Glomerular visceral epithelial cell (primary cell): ENCODE measurements around the gene KRTDAP.

Experiments
- DNase-seq: peaks from one replicate; pipeline ENCODE4 v3.0.0-alpha.2; 2016; ENCODE audit errors: extremely low spot score

KRTDAP gene

GRCh38 chr19:35512831-35513627 lies 22.8 kb upstream of the KRTDAP start:
- DNase-seq = no peak

- DNase-seq = no peak
These were observed 21.1 kb upstream of the KRTDAP start for GRCh38 chr19:35511337-35511736.

DNA sequence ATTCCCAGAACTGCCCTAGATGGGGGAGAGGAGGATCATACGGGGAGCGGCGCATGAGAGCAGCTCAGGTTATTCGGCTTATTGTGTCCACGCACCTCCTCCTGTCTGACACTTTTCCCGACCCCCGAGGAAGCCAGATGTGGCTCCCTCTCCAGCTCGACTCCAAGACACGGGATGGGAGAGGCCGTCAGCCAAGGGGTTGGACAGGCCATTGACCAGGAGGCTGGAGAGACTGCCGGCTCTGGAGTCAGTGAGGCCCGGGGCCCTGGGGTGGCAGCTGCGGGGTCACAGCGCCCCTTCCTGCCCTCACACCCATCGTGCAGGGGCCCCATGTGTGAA lies 20.3 kb upstream of the KRTDAP start:
- no peak for DNase-seq

DNA sequence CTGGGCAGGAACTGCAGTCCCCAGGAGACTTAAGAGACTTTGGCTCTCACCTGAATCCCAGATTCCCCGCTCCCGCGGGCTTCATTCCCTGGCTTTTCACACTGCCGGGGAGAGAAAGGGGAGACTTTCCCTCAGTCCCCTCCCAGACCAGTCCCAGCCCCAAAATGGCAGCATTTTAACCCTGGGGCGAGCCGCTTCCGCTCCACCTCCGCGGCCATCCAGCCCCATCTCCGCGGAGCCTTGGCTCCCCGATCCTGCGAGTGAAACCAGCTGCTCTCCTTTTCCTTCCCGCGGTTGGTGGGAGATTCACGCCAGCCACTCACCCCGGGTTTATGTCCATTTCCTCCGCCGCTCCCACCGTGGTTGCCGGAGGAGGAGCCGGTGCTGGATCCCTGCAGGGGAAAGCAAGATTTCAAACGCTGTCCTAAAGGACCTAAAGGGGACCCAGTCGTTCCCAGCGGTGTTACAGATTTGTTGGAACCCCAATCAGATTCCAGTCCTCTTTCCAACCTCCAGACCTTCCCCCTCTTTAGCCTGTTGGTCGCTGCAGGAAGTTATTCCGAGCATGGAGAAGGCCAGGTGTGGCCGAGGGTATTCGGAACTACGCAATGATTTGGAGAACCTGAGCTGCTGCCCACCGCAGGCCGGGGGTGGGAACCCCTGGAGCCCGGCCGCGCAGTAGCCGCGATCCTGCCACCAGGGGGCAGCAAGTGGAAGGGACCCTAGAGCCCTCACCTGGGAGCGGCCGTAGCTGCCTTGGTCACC lies 19.8 kb upstream of the KRTDAP start:
- peak; percentile 86 for DNase-seq

GRCh38 chr19:35509018-35509652 lies 18.9 kb upstream of the KRTDAP start:
- peak; percentile 57 for DNase-seq

DNA sequence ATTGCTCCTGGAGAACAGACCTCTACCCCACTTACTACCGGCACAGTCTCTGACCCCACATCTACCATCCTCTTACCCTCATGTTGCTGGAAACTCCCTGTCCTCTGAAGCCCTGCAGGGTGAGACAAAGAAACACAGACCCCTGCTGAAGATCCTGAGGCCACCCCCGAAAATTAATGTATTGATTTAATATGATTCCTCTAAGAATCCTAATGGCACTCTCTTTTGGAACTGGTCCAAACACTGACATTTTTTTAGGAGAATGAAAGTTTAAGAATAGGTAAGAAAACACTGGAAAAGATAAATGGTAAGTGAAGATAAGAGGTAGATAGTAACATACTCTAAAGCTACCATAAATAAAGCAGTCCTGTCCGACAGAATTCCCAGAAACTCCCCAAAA lies 17.9 kb upstream of the KRTDAP start:
- DNase-seq = no peak

- DNase-seq = no peak
These were observed 17.3 kb upstream of the KRTDAP start for GRCh38 chr19:35507561-35507960.

DNA sequence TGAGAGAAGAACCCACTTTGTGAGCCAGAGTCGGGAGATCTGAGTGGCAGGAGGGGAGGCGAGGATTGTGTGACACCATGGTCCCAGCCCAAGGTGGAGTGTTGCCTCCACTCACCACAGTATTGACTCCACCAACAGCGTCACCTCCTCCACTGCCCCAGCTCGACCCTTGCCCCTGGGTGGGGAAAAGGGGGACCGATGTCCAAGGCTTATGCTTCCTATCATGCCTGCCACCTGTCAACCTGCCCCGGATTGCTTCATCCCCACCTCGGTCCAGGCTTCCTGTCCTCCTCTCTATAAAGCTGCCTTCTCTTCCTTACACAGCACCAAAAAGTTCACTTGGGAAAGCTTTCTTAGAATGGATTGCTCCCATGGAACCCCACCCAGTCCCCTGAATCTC lies 15.7 kb upstream of the KRTDAP start:
- no peak for DNase-seq

GRCh38 chr19:35502751-35503150 lies 12.5 kb upstream of the KRTDAP start:
- no peak for DNase-seq

- DNase-seq = no peak
These were observed 11.4 kb upstream of the KRTDAP start for GRCh38 chr19:35501684-35502083.

DNA sequence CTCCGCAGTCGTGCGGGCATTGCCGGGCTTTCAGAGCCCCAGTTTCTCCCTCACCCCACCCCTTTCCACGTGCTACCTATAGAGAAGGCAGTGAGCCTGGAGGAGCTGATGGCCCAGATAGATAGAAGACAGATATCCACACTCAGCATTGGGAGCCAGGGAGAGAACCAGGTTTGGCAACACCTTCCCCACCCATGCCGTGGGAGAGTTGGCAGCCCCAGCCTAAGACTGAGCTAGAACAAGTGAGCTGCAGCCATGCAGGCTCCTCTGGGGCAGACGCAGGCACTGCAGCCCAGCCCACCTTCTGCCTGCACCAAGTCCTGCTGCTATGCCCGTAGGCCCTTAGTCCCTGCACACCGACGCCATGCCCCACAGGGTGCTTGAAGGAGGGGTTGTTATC lies 10.3 kb upstream of the KRTDAP start:
- no peak for DNase-seq

GRCh38 chr19:35498984-35499527 lies 8.8 kb upstream of the KRTDAP start:
- DNase-seq = no peak

GRCh38 chr19:35498220-35498619 lies 8.0 kb upstream of the KRTDAP start:
- DNase-seq = no peak

- no peak for DNase-seq
These were observed 7.1 kb upstream of the KRTDAP start for GRCh38 chr19:35497406-35497805.

DNA sequence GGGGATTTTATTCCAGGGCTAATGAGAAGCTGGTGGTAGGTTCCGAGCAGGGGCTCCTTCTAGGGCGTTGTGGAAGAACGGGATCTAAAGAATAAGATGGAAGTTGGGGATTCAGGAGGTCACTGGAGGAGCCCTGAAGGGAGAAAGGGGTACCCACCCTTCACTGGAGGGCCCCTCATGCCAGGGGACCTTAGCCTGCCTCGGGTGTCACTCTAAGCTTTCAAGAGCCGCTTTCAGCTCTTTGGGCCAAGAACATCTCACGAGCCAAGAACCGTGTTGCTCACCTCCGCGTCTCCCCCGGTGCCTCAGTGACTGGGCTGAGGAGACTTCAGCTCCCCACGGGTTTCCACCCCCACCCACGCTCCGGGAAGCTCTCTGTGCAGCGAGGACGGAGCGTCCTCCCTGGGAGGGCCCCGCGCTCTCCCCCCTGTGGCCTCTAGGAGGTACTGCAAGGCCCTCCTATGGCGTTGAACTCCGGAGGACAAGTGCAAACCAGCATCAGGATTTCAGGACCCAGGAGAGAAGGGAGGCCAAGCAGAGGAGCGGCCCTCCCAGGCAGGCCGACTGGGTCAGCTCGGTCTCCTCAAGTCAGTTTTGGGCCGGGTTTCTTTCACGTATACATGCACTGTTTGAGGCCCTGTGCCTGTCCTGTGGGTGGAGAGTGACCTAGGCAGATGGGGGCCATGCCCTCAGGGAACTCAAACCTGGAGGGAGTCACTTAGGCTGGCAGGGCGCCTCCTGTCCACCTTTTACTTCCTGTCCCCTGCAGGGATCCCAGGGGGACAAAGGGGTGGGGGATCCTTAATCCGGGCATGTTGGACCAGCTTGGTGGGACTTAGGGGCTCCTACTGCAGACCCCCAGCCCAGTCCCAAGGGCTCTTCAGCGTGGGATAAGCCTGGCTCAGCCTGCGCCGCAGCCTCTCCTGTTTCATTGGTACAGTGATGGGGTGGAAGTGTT lies 5.1 kb upstream of the KRTDAP start:
- DNase-seq = peak; percentile 72

DNA sequence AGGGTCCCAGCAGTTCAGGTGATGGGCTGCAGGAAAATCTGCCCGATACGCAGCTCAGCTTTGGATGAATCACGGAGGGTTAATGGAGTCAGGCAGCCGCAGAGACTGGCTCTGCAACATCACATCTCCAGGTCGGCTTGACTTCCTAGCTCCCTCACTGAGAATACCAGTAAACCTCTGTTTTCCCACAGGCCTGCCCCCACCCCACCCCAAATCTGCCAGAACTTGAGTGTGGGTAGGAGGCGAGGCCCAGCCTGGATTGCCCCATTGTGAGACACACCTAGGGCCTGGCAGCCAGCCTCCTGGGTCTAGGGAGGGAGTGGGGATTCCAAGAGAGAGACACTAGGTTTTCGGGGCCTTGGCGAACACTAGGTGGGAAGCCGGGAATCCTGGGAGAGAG lies 3.7 kb upstream of the KRTDAP start:
- DNase-seq = no peak

DNA sequence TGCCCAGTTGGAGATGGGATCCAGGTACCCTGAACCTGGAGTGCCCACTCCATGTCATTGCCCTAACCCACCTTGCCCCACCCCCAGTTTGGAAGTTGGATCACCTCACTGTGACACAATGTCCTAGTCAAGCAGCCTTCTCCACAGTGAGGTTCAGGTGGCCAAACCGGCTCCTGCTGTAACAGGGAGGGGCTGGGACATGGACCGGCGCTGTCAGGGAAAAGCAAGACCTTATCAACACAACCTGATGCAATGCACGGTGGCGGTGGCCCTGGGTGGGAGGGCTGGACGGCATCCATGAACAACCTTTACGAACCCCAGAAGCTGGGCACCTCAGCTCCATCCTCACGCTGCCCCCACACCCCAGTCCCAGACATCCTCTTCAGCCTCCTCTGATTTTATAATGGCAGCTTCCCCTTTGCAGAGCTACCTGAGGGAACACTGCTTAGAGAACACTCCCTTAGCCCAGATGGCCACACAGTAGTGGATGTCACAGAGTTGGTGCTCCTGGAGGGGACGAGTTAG lies 1.6 kb upstream of the KRTDAP start:
- DNase-seq = no peak

DNA sequence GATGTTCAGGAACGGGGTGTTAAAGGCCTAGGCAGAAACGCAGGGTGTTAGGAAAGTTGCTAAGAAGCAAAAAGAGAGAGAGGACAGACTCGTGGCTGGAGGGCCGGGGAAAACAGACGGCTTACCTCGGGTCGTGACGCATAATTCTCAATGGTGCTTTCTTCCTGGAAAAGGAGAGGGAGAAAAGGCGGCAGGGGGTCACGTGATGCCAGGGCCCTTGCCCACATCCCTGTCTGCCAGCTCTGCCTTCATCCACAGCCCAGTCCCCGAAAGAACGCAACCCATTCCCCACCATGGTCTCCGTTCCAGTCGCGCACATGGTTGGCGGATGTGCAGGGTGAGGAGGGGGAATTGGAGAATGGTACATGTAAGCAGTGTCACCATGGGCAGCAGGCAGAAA lies 1.6 kb downstream of the KRTDAP start:
- no peak for DNase-seq

- DNase-seq = no peak
These were observed 2.5 kb downstream of the KRTDAP start for GRCh38 chr19:35487656-35488182.

GRCh38 chr19:35486268-35486708 lies 4.0 kb downstream of the KRTDAP start:
- DNase-seq = no peak
